GM12878 (cell line): ENCODE measurements around the gene DERL3. TPM values are rescaled to one million over a fixed set of nuclear protein-coding genes. Genes with fewer than 3 reads are reported as not detected.

Experiments
- ATAC-seq: fragments of 200-7000 bp; cut with Tn5 transposase; 3 replicates; pipeline ENCODE4 v1.9.1; 2020; ENCODE audit warnings: mild to moderate bottlenecking, moderate library complexity
- BruUV-seq: library from RNA; stranded (reverse); fragments of 400-500 nt; replicated peaks from 2 replicates; lab custom pipeline; 2021; lab: Mats Ljungman, UMichigan
- CTCF ChIA-PET: fragments of 300-600 bp; sonication (Branson Sonifier 250); formaldehyde crosslinking; extraction: SDS; loops from one replicate; lab custom pipeline; 2021; ENCODE audit warnings: inconsistent platforms; lab: Yijun Ruan, JAX
- POLR2A ChIA-PET: fragments of 350-600 bp; formaldehyde crosslinking; extraction: SDS; loops from one replicate; lab custom pipeline; 2021; ENCODE audit warnings: inconsistent platforms; lab: Charles Lee
- RAD21 ChIA-PET: fragments of 300-600 bp; sonication (Branson Sonifier 250); formaldehyde crosslinking; loops from one replicate; lab custom pipeline; 2023; ENCODE audit warnings: antibody characterized with exemption; ENCODE audit not compliant: unreplicated experiment; lab: Charles Lee
- SMC1A ChIA-PET: fragments of 300-600 bp; sonication (Branson Sonifier 250); formaldehyde crosslinking; loops from one replicate; lab custom pipeline; 2023; ENCODE audit not compliant: unreplicated experiment, uncharacterized antibody; lab: Charles Lee
- DNase-seq: peaks from one replicate; pipeline ENCODE4 v3.0.0-alpha.2; 2011; ENCODE audit warnings: low read depth, low spot score
- FAIRE-seq: peaks from 3 replicates; lab custom pipeline; 2011; peaks lifted over from hg19 to GRCh38; lab: Jason Lieb, UNC
- H2AFZ ChIP-seq: 2 replicates; pipeline ENCODE4 v1.6.0; 2011; ENCODE audit warnings: low read depth, low read length, control low read depth; ENCODE audit not compliant: control insufficient read depth
- H3K27ac ChIP-seq: 2 replicates; pipeline ENCODE4 v1.5.1; 2011; ENCODE audit warnings: control low read depth; ENCODE audit not compliant: control insufficient read depth, insufficient read depth
- H3K27me3 ChIP-seq, 2 experiments: replicated peaks in 1 of 2; 2 replicates each; pipeline versions ENCODE4 v1.6.0 to v1.6.1; 2011; ENCODE audit warnings: low read length in 1 of 2; ENCODE audit not compliant: control insufficient read depth in 2 of 2, insufficient read depth in 2 of 2
- H3K36me3 ChIP-seq, 2 experiments: 2 replicates each; pipeline ENCODE4 v1.5.1; 2011; ENCODE audit warnings: low read length in 1 of 2; ENCODE audit not compliant: control insufficient read depth in 2 of 2, insufficient read depth in 2 of 2
- H3K4me1 ChIP-seq: 2 replicates; pipeline ENCODE4 v1.6.1; 2011; ENCODE audit warnings: mild to moderate bottlenecking, low read length, moderate library complexity, mixed read lengths; ENCODE audit not compliant: control insufficient read depth, insufficient read depth
- H3K4me2 ChIP-seq: 2 replicates; pipeline ENCODE4 v1.6.0; 2011; ENCODE audit warnings: control low read depth; ENCODE audit not compliant: control insufficient read depth, insufficient read depth
- H3K4me3 ChIP-seq: fragments of 200-600 bp; sonication (generic); 2 replicates; pipeline ENCODE4 v1.5.1; 2016
- H3K79me2 ChIP-seq: 2 replicates; pipeline ENCODE4 v1.6.0; 2011; ENCODE audit warnings: low read length; ENCODE audit not compliant: control insufficient read depth, insufficient read depth
- H3K9ac ChIP-seq: 2 replicates; pipeline ENCODE4 v1.8.0; 2011; ENCODE audit warnings: low read length, control low read depth, mixed read lengths; ENCODE audit not compliant: control insufficient read depth, insufficient read depth
- H3K9me3 ChIP-seq: replicated peaks from 3 replicates; pipeline ENCODE4 v1.5.1; 2011; ENCODE audit warnings: mild to moderate bottlenecking, low read length; ENCODE audit not compliant: control insufficient read depth, insufficient read depth
- H4K20me1 ChIP-seq: 2 replicates; pipeline ENCODE4 v1.6.0; 2011; ENCODE audit not compliant: control insufficient read depth, insufficient read depth
- ASH2L ChIP-seq: fragments of 300-600, 200-600 bp; sonication (generic); IDR thresholded peaks from 2 replicates; pipeline ENCODE4 v1.6.1; 2017; ENCODE audit warnings: low read depth, mild to moderate bottlenecking, borderline replicate concordance
- EP300 ChIP-seq, 2 experiments: fragments of 150-350 bp in 1 of 2; IDR thresholded peaks; 2 replicates each; pipeline ENCODE4 v1.6.1; 2011 to 2012; ENCODE audit warnings: low read depth in 2 of 2, low read length in 2 of 2, borderline replicate concordance in 1 of 2, improper control_type of control experiment in 1 of 2, inconsistent platforms in 1 of 2; ENCODE audit not compliant: control insufficient read depth in 1 of 2
- ETV6 ChIP-seq, 2 experiments: fragments of 450-650 bp in 1 of 2; IDR thresholded peaks in 1 of 2; conservative IDR thresholded peaks in 1 of 2; 2 replicates each; pipeline ENCODE4 v1.6.1; 2014; ENCODE audit warnings: antibody characterized with exemption in 1 of 2, borderline replicate concordance in 1 of 2, low read depth in 1 of 2, mild to moderate bottlenecking in 1 of 2, moderate library complexity in 1 of 2
- GATAD2B ChIP-seq: fragments of 450-650 bp; conservative IDR thresholded peaks from 2 replicates; pipeline ENCODE4 v1.6.1; 2017; ENCODE audit warnings: low read depth, mild to moderate bottlenecking, moderate library complexity
- HDGF ChIP-seq: fragments of 450-650 bp; IDR thresholded peaks from 2 replicates; pipeline ENCODE4 v1.6.1; 2016; ENCODE audit warnings: antibody characterized with exemption
- IKZF1 ChIP-seq: fragments of 450-650 bp; conservative IDR thresholded peaks from 2 replicates; pipeline ENCODE4 v1.6.1; 2017; ENCODE audit warnings: antibody characterized with exemption, mild to moderate bottlenecking
- IKZF2 ChIP-seq, 2 experiments: fragments of 450-650 bp; IDR thresholded peaks; 2 replicates each; pipeline ENCODE4 v1.6.1; 2017; ENCODE audit warnings: mild to moderate bottlenecking in 2 of 2, moderate library complexity in 2 of 2
- MYB ChIP-seq: fragments of 150-350 bp; IDR thresholded peaks from 2 replicates; pipeline ENCODE4 v1.6.1; 2014; ENCODE audit warnings: mild to moderate bottlenecking, low read depth, low read length, borderline replicate concordance
- NBN ChIP-seq: fragments of 450-650 bp; IDR thresholded peaks from 2 replicates; pipeline ENCODE4 v1.6.1; 2016
- NR2C1 ChIP-seq: fragments of 450-650 bp; IDR thresholded peaks from 2 replicates; pipeline ENCODE4 v1.6.1; 2017; ENCODE audit warnings: antibody characterized with exemption, mild to moderate bottlenecking, moderate library complexity
- SMAD1 ChIP-seq: fragments of 450-650 bp; IDR thresholded peaks from 2 replicates; pipeline ENCODE4 v1.6.1; 2018; ENCODE audit warnings: mild to moderate bottlenecking, low read depth; ENCODE audit not compliant: partially characterized antibody
- ZNF207 ChIP-seq: fragments of 450-650 bp; IDR thresholded peaks from 2 replicates; pipeline ENCODE4 v1.6.1; 2014; ENCODE audit warnings: antibody characterized with exemption, mild to moderate bottlenecking, borderline replicate concordance
- WGBS: methylation state at CpG from one replicate; pipeline ENCODE4 v1.1.6; 2016; ENCODE audit warnings: low lambda C conversion rate; ENCODE audit not compliant: insufficient replicate concordance, insufficient coverage; ENCODE audit errors: missing lambda C conversion rate; 5-methylcytosine and 5-hydroxymethylcytosine counted together
- in situ Hi-C: fragments of 300-500 bp; cut with MboI; formaldehyde crosslinking; loops from 9 replicates; pipeline ENCODE4 v1.14.3; 2018; ENCODE audit warnings: mixed read lengths
- intact Hi-C: fragments of 100-400 bp; cut with micrococcal nuclease; formaldehyde crosslinking; loops from one replicate; pipeline ENCODE4 v1.14.2; 2022; ENCODE audit not compliant: unreplicated experiment
- polyA plus RNA-seq, 11 experiments: library from polyadenylated mRNA; depleted of rRNA in 4 of 11; unstranded in 6 of 11; stranded (reverse) in 5 of 11; fragments of >200 nt; fragmentation: Nextera tagmentation in 4 of 11; fragmentation: Illumina TruSeq in 1 of 11; extraction: Ambion mirVana in 4 of 11; extraction: Trizol in 1 of 11; gene quantifications; 1 replicate in 1 of 11; 2 replicates in 10 of 11; pipeline versions ENCODE4 v1.2.1 to v1.2.3, GENCODE V29; 2011 to 2016; ENCODE audit warnings: inconsistent platforms in 2 of 11, missing spikeins in 2 of 11, low read depth in 1 of 11
- total RNA-seq, 4 experiments: library from RNA; depleted of rRNA in 3 of 4; stranded (reverse); fragments of >200 nt in 3 of 4; fragmentation: Illumina TruSeq in 1 of 4; extraction: Trizol in 1 of 4; gene quantifications; 2 replicates each; pipeline versions ENCODE4 v1.2.1 to v1.2.3, GENCODE V29; 2013 to 2021
- TF ChIP-seq, protein P1 (sequence below): fragments of 450-650 bp; IDR thresholded peaks from 2 replicates; pipeline ENCODE4 v1.6.1; 2017; ENCODE audit warnings: low read depth, mild to moderate bottlenecking, moderate library complexity
- TF ChIP-seq, protein P2 (sequence below): IDR thresholded peaks from 2 replicates; pipeline ENCODE4 v1.6.1; 2012; ENCODE audit warnings: improper control_type of control experiment, low read depth, low read length; ENCODE audit not compliant: insufficient replicate concordance

Gene DERL3
- total and polyA plus RNA-seq, 10 of the 15 experiments (the other 5 are each of a cell fraction or from before 2014, with no cell fraction given), result 4.1 to 52.4 (median 14.1) TPM

DNA sequence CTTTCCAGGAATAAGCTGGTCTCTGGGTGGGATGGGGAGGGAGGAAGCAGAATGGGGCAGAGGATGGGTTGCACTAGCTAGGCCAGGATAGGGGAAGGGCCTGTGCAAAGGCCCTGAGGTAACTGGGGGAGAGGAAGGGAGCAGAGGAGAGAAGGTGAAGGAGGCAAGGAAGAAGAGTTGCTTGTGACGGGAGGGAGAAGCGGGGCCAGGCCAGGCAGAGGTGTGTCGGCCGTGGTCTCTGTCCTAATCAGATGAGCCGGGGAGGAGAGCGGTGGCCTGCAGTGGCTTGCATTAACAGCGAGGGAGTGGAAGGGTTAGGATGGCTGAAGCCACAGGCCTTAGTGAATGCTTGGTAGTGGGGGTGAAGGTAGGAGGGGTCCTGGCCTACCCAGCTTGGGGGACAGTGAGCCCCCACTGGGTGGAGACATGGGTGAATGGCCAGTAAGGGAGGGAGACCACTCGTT, 6.0 kb upstream of the DERL3 start:
- no peak for FAIRE-seq
- ChIA-PET POLR2A (interaction anchor here (0.6 to 4.2 kb wide), 9 partner anchors 8 to 128 kb away, joined by 3 to 21 read pairs (median 6); partner anchors contain the start of genes MIF and SLC2A11), RAD21 (interaction anchor here (1.1 to 5.1 kb wide), 8 partner anchors 13 to 107 kb away, joined by 3 to 38 read pairs (median 10); partner anchors contain the start of genes CHCHD10, MIF and SLC2A11), SMC1A (interaction anchor here (1.0 to 3.4 kb wide), 8 partner anchors 12 to 80 kb away, joined by 3 to 40 read pairs (median 3); partner anchors contain the start of genes CHCHD10, MIF, MMP11 and SLC2A11), CTCF (interaction anchor here (0.5 to 9.7 kb wide), 12 partner anchors 12 to 1320 kb away, joined by 3 to 197 read pairs (median 5); partner anchors contain the start of genes CHCHD10, MIF and SLC2A11)
- in situ Hi-C loops (loop anchor here (5.0 kb wide), 2 partner anchors 217 to 297 kb away; no protein-coding TSS in a partner anchor), intact Hi-C loops (loop anchor here (5.0 kb wide), 1 partner anchor 217 kb away; no protein-coding TSS in a partner anchor)
- H3K27me3 ChIP-seq, result no peaks in the 10 kb centered on the region
- peak overlapping the region; percentile 43; the same call in 1 of the 2 replicates for H3K4me3 ChIP-seq
- no peaks in the 10 kb centered on the region for H4K20me1 ChIP-seq
- H3K9me3 ChIP-seq, result no peaks in the 10 kb centered on the region
- no peak overlapping the region for H3K9ac ChIP-seq
- ATAC-seq, result peak; percentile 10
- 68% methylated on average over 8 of the region's 8 CpGs for WGBS
- H3K79me2 ChIP-seq, result no peaks in the 10 kb centered on the region
- peak overlapping the region; percentile 60 for H3K4me2 ChIP-seq
- no peak overlapping the region for H2AFZ ChIP-seq
- TF ChIP-seq IKZF2 (IDR thresholded peaks at IDR 0.05) (peak in 1 of 2 experiments; percentile 30; a peak in 2 of 4 replicates), NBN (0 out of 2 replicates have a peak, but pooled peaks have one; percentile 37), ETV6 (conservative IDR thresholded peaks at IDR 0.05 in 1 of 2, IDR thresholded peaks at IDR 0.05 in 1 of 2; ENCODE audit: borderline replicate concordance in 1 of 2, low read depth in 1 of 2) (no peak), ASH2L (no peak), SMAD1 (no peak), NR2C1 (no peak), ZNF207 (no peak), IKZF1 (peak; percentile 36; the same call in 1 of the 2 replicates), EP300 (IDR thresholded peaks at IDR 0.05; ENCODE audit: borderline replicate concordance in 1 of 2, control insufficient read depth in 1 of 2, low read depth in 2 of 2, low read length in 2 of 2) (no peak), HDGF (peak; percentile 98), MYB (no peak), GATAD2B (no peak)
- TF ChIP-seq, protein P1, sequence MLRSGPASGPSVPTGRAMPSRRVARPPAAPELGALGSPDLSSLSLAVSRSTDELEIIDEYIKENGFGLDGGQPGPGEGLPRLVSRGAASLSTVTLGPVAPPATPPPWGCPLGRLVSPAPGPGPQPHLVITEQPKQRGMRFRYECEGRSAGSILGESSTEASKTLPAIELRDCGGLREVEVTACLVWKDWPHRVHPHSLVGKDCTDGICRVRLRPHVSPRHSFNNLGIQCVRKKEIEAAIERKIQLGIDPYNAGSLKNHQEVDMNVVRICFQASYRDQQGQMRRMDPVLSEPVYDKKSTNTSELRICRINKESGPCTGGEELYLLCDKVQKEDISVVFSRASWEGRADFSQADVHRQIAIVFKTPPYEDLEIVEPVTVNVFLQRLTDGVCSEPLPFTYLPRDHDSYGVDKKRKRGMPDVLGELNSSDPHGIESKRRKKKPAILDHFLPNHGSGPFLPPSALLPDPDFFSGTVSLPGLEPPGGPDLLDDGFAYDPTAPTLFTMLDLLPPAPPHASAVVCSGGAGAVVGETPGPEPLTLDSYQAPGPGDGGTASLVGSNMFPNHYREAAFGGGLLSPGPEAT, result no peak
- TF ChIP-seq, protein P2, sequence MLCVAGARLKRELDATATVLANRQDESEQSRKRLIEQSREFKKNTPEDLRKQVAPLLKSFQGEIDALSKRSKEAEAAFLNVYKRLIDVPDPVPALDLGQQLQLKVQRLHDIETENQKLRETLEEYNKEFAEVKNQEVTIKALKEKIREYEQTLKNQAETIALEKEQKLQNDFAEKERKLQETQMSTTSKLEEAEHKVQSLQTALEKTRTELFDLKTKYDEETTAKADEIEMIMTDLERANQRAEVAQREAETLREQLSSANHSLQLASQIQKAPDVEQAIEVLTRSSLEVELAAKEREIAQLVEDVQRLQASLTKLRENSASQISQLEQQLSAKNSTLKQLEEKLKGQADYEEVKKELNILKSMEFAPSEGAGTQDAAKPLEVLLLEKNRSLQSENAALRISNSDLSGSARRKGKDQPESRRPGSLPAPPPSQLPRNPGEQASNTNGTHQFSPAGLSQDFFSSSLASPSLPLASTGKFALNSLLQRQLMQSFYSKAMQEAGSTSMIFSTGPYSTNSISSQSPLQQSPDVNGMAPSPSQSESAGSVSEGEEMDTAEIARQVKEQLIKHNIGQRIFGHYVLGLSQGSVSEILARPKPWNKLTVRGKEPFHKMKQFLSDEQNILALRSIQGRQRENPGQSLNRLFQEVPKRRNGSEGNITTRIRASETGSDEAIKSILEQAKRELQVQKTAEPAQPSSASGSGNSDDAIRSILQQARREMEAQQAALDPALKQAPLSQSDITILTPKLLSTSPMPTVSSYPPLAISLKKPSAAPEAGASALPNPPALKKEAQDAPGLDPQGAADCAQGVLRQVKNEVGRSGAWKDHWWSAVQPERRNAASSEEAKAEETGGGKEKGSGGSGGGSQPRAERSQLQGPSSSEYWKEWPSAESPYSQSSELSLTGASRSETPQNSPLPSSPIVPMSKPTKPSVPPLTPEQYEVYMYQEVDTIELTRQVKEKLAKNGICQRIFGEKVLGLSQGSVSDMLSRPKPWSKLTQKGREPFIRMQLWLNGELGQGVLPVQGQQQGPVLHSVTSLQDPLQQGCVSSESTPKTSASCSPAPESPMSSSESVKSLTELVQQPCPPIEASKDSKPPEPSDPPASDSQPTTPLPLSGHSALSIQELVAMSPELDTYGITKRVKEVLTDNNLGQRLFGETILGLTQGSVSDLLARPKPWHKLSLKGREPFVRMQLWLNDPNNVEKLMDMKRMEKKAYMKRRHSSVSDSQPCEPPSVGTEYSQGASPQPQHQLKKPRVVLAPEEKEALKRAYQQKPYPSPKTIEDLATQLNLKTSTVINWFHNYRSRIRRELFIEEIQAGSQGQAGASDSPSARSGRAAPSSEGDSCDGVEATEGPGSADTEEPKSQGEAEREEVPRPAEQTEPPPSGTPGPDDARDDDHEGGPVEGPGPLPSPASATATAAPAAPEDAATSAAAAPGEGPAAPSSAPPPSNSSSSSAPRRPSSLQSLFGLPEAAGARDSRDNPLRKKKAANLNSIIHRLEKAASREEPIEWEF, result no peak
- no TSS peak for BruUV-seq
- H3K36me3 ChIP-seq, result no peaks in the 10 kb centered on the region
- H3K4me1 ChIP-seq, result peaks cover 62% of the 10 kb centered on the region
- no peak for DNase-seq
- peak overlapping the region; percentile 28 for H3K27ac ChIP-seq
